Renal pelvis (tissue), 3 donors: ENCODE measurements around the gene CDK18. TPM values are rescaled to one million over a fixed set of nuclear protein-coding genes. Genes with fewer than 3 reads are reported as not detected.

Experiments used
- polyA plus RNA-seq, 3 donors: library from polyadenylated mRNA; unstranded; fragments of 120-200 nt; gene quantifications; one replicate each; pipeline ENCODE4 v1.2.1, GENCODE V29; 2013; ENCODE audit not compliant: insufficient read length in 3 of 3

CDK18 gene
- polyA plus RNA-seq, 3 donors = 28.3 to 35.6 (median 32.7) TPM

Other genes starting within 250 kb of the CDK18 start
- gene NUAK2, start 182.9 kb upstream of the CDK18 start, polyA plus RNA-seq = 10 to 100 TPM in 2 of 3 donors, 1 to 10 TPM in 1; 8.6 to 12.1 (median 11.1) TPM
- 1 to 10 TPM; 1.9 to 2.1 (median 2.1) TPM for gene KLHDC8A, start 147.7 kb upstream of the CDK18 start, polyA plus RNA-seq
- 1 to 10 TPM; 4.1 to 4.8 (median 4.6) TPM for gene LEMD1, start 82.6 kb upstream of the CDK18 start, polyA plus RNA-seq
- gene BLACAT1, start 48.6 kb upstream of the CDK18 start, polyA plus RNA-seq = 1 to 10 TPM; 2.9 to 3.8 (median 3.7) TPM
- gene ELK4, start 127.3 kb downstream of the CDK18 start, polyA plus RNA-seq = 10 to 100 TPM; 12.7 to 24.1 (median 22.4) TPM
- gene SLC45A3, start 175.8 kb downstream of the CDK18 start, polyA plus RNA-seq = 10 to 100 TPM in 2 of 3 donors, 1 to 10 TPM in 1; 9.9 to 11.8 (median 10.5) TPM
- gene NUCKS1, start 245.5 kb downstream of the CDK18 start, polyA plus RNA-seq = 100 to 1,000 TPM; 368 to 423 (median 399) TPM